ENCODE results near the gene MS4A4E. TPM values are rescaled to one million over a fixed set of nuclear protein-coding genes. Genes with fewer than 3 reads are reported as not detected.
"Not testable (repeated sequence)": the region's sequence is repeated elsewhere in the genome, so short reads cannot be mapped to it uniquely, and the experiment has no call there.

Gene MS4A4E
- total RNA-seq, 3 donors from 2014 or later (not counting 1 experiment from before 2014, with no cell fraction given), result 0.92 to 23.2 (median 1.8) TPM

GRCh38 chr11:60208146-60208895 is 34.6 kb downstream of the MS4A4E start:
- no peaks in the 10 kb centered on the region for H3K9me3 ChIP-seq (ENCODE audit: control insufficient read depth, insufficient read depth, low read length)
- Mint-ChIP-seq H3K27me3 (ENCODE audit: low read depth in 2 of 2) (peaks cover 9 to 17% of the 10 kb centered on the region in 2 donors), H3K4me3 (no peak overlapping the region), H3K27ac (no peak overlapping the region), H3K9me3 (no peaks in the 10 kb centered on the region), H3K36me3 (no peaks in the 10 kb centered on the region), H3K4me1 (no peaks in the 10 kb centered on the region)
- ATAC-seq, result no peak
- 83% methylated on average over 3 of the region's 4 CpGs for WGBS (ENCODE audit: insufficient coverage)
- TF ChIP-seq CTCF (IDR thresholded peaks at IDR 0.05), result no peak
- intact Hi-C loops (cut with micrococcal nuclease), result no loop called here
- no peaks in the 10 kb centered on the region for H3K27me3 ChIP-seq (ENCODE audit: control insufficient read depth, insufficient read depth, low read length)
- H3K27ac ChIP-seq (ENCODE audit: low read length), result no peak overlapping the region
- H3K36me3 ChIP-seq (ENCODE audit: control insufficient read depth, insufficient read depth, low read length), result no peaks in the 10 kb centered on the region
- no peaks in the 10 kb centered on the region for H3K4me1 ChIP-seq (ENCODE audit: control insufficient read depth, insufficient read depth, low read length)
- no peak overlapping the region for H3K4me3 ChIP-seq (ENCODE audit: low read length)
- DNase-seq, result no peak

GRCh38 chr11:60206616-60207015 is 36.3 kb downstream of the MS4A4E start:
- ATAC-seq, result no peak
- no peak overlapping the region for H3K4me3 ChIP-seq (ENCODE audit: low read length)
- no peak overlapping the region for H3K4me3 Mint-ChIP-seq
- peaks cover 9 to 16% of the 10 kb centered on the region in 2 donors for H3K27me3 Mint-ChIP-seq (ENCODE audit: low read depth in 2 of 2)
- no peak overlapping the region for H3K27ac Mint-ChIP-seq
- no peaks in the 10 kb centered on the region for H3K4me1 Mint-ChIP-seq
- WGBS (ENCODE audit: insufficient coverage), result 94% methylated on average over 1 of the region's 1 CpG
- DNase-seq, result no peak
- TF ChIP-seq CTCF (IDR thresholded peaks at IDR 0.05), result no peak
- H3K27ac ChIP-seq (ENCODE audit: low read length), result no peak overlapping the region
- no peaks in the 10 kb centered on the region for H3K36me3 Mint-ChIP-seq
- no peaks in the 10 kb centered on the region for H3K9me3 Mint-ChIP-seq
- intact Hi-C loops (cut with micrococcal nuclease), result no loop called here
- no peaks in the 10 kb centered on the region for H3K36me3 ChIP-seq (ENCODE audit: control insufficient read depth, insufficient read depth, low read length)
- H3K4me1 ChIP-seq (ENCODE audit: control insufficient read depth, insufficient read depth, low read length), result no peaks in the 10 kb centered on the region
- no peaks in the 10 kb centered on the region for H3K27me3 ChIP-seq (ENCODE audit: control insufficient read depth, insufficient read depth, low read length)
- H3K9me3 ChIP-seq (ENCODE audit: control insufficient read depth, insufficient read depth, low read length), result no peaks in the 10 kb centered on the region

- H3K4me1 Mint-ChIP-seq, result no peaks in the 10 kb centered on the region
- H3K4me3 Mint-ChIP-seq, result no peak overlapping the region
- Histone ChIP-seq H3K27me3 (ENCODE audit: control insufficient read depth, insufficient read depth, low read length) (no peaks in the 10 kb centered on the region), H3K9me3 (ENCODE audit: control insufficient read depth, insufficient read depth, low read length) (no peaks in the 10 kb centered on the region), H3K36me3 (ENCODE audit: control insufficient read depth, insufficient read depth, low read length) (no peaks in the 10 kb centered on the region), H3K4me3 (ENCODE audit: low read length) (no peak overlapping the region), H3K27ac (ENCODE audit: low read length) (no peak overlapping the region), H3K4me1 (ENCODE audit: control insufficient read depth, insufficient read depth, low read length) (no peaks in the 10 kb centered on the region)
- DNase-seq (no peak), ATAC-seq (no peak)
- TF ChIP-seq CTCF (IDR thresholded peaks at IDR 0.05), result no peak
- intact Hi-C loops (cut with micrococcal nuclease), result no loop called here
- H3K27me3 Mint-ChIP-seq (ENCODE audit: low read depth in 2 of 2), result peaks cover 2 to 9% of the 10 kb centered on the region in 2 donors
- no peak overlapping the region for H3K27ac Mint-ChIP-seq
- 94% methylated on average over 3 of the region's 4 CpGs for WGBS (ENCODE audit: insufficient coverage)
- no peaks in the 10 kb centered on the region for H3K9me3 Mint-ChIP-seq
- H3K36me3 Mint-ChIP-seq, result no peaks in the 10 kb centered on the region
Measured at GRCh38 chr11:60204922-60205321, 38.0 kb downstream of the MS4A4E start.

- H3K4me3 ChIP-seq (ENCODE audit: low read length); H3K9me3 ChIP-seq (ENCODE audit: control insufficient read depth, insufficient read depth, low read length); H3K27ac ChIP-seq (ENCODE audit: low read length); H3K4me1 ChIP-seq (ENCODE audit: control insufficient read depth, insufficient read depth, low read length); DNase-seq; H3K27me3 Mint-ChIP-seq (ENCODE audit: low read depth in 2 of 2); H3K4me1 Mint-ChIP-seq; H3K27me3 ChIP-seq (ENCODE audit: control insufficient read depth, insufficient read depth, low read length); ATAC-seq; H3K9me3 Mint-ChIP-seq; H3K36me3 Mint-ChIP-seq; H3K4me3 Mint-ChIP-seq; H3K27ac Mint-ChIP-seq; intact Hi-C loops (cut with micrococcal nuclease); H3K36me3 ChIP-seq (ENCODE audit: control insufficient read depth, insufficient read depth, low read length): not testable (repeated sequence)
- WGBS (ENCODE audit: insufficient coverage), result 86% methylated on average over 11 of the region's 26 CpGs
Measured at GRCh38 chr11:60201334-60201733, 41.6 kb downstream of the MS4A4E start.

All from natural killer cell (primary cell).